M059J (cell line): Measurements from ENCODE around the gene NUP85. TPM values are rescaled to one million over a fixed set of nuclear protein-coding genes. Genes with fewer than 3 reads are reported as not detected.
"Not testable (repeated sequence)": the region's sequence is repeated elsewhere in the genome, so short reads cannot be mapped to it uniquely, and the experiment has no call there.

Source experiments
- DNase-seq: peaks from one replicate; pipeline ENCODE4 v3.0.0-alpha.2; 2012; ENCODE audit warnings: low read depth
- total RNA-seq: library from RNA; depleted of rRNA; stranded (reverse); fragments of >200 nt; shearing (Covaris generic); gene quantifications from 2 replicates; pipeline ENCODE4 v1.2.3, GENCODE V29; 2014; rRNA removed

Gene NUP85, protein sequence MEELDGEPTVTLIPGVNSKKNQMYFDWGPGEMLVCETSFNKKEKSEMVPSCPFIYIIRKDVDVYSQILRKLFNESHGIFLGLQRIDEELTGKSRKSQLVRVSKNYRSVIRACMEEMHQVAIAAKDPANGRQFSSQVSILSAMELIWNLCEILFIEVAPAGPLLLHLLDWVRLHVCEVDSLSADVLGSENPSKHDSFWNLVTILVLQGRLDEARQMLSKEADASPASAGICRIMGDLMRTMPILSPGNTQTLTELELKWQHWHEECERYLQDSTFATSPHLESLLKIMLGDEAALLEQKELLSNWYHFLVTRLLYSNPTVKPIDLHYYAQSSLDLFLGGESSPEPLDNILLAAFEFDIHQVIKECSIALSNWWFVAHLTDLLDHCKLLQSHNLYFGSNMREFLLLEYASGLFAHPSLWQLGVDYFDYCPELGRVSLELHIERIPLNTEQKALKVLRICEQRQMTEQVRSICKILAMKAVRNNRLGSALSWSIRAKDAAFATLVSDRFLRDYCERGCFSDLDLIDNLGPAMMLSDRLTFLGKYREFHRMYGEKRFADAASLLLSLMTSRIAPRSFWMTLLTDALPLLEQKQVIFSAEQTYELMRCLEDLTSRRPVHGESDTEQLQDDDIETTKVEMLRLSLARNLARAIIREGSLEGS
- total RNA-seq, result 42.4 and 45.4 TPM in 2 replicates

GRCh38 chr17:75205037-75205792 lies at the start of gene NUP85:
Gene NUP85, plus strand, starts transcription at chr17:75205679. Its CDS starts 83 bp downstream, at chr17:75205762.
- peak; percentile 86 for DNase-seq

GRCh38 chr17:75158480-75158879 lies 47.0 kb upstream of the NUP85 start:
- DNase-seq, result peak; percentile 43

DNA sequence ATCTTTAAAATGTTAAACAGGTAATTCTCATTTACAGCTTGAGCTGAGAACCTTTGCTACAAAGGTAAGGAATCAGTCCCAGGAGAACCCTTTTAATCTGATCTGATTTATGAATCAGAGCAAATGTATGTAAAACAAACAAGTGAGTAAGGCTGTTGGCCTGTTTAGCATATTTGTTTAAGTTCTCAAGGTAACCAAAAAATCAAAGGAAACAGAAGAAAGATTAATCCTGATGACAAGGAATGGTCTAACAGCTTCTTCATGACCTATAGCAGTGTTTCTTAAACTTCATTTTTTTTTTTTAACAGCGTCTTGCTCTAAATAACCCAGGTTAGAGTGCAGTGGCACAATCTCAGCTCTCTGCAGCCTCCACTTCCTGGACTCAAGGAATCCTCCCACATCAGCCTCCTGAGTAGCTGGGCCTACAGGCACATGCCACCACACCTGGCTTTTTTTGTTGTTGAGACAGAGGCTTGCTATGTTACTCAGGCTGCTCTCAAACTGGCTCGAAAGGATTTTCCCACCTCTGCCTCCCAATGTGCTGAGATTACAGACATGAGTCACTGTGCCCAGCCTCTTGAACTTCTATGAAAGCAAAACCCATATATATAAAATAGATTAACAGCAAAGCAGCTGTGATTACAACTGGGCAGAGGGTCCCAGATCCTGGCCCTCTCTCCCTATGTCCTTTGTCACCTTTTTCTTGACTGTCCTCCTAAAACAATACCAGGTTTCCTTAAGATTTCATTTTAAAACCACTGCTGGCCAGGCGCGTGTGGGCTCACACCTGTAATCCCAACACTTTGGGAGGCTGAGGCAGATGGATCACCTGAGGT lies 46.1 kb upstream of the NUP85 start:
- peak; percentile 73 for DNase-seq

- no peak for DNase-seq
These were observed 45.3 kb upstream of the NUP85 start for GRCh38 chr17:75160211-75160610.

GRCh38 chr17:75163074-75163473 lies 42.4 kb upstream of the NUP85 start:
- DNase-seq, result no peak

DNA sequence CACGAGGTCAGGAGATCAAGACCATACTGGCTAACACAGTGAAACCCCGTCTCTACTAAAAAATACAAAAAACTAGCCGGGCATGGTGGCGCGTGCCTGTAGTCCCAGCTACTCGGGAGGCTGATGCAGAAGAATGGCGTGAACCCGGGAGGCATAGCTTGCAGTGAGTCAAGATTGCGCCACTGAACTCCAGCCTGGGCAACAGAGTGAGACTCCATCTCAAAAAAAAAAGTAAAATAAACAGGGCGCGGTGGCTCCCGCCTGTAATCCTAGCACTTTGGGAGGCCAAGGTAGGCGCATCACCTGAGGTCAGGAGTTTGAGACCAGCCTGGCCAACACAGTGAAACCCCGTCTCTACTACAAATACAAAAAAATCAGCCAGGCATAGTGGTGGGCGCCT lies 40.9 kb upstream of the NUP85 start:
- DNase-seq, result not testable (repeated sequence)

DNA sequence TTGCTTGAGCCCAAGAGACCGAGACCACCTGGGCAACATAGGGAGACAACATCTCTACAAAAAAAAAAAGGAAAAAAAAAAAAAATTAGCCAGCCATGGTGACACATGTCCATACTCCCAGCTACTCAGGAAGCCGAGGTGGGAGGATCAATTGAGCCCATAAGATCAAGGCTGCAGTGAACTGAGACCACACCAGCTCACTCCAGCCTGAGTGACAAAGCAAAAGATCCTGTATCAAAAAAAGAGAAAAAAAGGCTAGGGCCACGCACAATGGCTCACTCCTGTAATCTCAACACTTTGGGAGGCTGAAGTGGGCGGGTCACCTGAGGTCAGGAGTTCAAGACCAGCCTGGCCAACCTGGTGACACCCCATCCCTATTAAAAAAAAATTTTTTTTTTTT lies 36.5 kb upstream of the NUP85 start:
- no peak for DNase-seq

- DNase-seq, result no peak
These were observed 32.0 kb upstream of the NUP85 start for GRCh38 chr17:75173526-75173925.

GRCh38 chr17:75174996-75175395 lies 30.5 kb upstream of the NUP85 start:
- no peak for DNase-seq

GRCh38 chr17:75176625-75177024 lies 28.9 kb upstream of the NUP85 start:
- no peak for DNase-seq

DNA sequence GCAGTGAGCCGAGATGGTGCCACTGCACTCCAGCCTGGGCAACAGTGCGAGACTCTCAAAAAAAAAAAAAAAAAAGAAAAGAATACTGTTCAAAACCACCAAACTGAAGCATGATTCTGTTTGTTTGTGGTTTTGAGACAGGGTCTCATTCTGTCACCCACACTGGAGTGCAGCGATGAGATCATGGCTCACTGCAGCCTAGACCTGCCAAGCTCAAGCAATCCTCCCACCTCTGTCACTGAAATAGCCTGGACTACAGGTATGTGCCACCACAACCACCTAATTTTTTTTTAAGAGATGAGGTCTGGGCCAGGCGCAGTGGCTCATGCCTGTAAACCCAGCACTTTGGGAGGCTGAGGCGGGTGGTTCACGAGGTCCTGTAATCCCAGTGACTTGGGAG lies 27.0 kb upstream of the NUP85 start:
- no peak for DNase-seq

DNA sequence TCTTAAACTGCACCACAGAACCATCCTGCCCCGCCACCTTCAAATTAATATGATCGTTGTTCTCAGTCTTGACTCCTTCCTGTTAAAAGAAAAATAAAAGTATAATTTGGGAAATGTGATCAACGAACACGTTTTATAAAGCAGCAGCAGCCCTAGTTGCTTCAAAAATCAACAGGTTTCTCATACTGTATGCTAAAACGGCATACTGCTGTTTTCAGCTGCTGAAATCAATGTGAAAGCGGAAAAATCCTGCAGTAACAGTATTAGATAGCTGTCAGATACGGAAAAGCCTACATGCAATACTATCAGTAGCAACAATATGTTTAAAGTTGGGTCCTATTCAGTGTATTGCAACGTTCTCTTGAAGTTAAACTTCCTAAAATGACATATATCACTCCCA lies 24.4 kb upstream of the NUP85 start:
- DNase-seq, result no peak

- DNase-seq, result peak; percentile 42
These were observed 23.7 kb upstream of the NUP85 start for GRCh38 chr17:75181608-75182318.

DNA sequence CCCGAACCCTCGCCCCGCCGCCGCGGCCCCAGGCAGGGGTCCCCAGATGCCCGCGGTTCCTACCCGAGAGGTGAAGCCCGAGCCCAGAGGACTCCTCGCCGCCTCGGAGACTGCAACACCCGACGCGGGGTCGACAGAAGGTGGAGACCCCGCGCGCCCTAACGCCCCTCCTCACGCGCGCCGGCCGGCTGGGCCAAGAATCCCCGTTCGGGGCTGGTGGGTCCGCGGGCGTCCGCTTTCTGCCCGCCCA lies 23.2 kb upstream of the NUP85 start:
- DNase-seq, result no peak

DNA sequence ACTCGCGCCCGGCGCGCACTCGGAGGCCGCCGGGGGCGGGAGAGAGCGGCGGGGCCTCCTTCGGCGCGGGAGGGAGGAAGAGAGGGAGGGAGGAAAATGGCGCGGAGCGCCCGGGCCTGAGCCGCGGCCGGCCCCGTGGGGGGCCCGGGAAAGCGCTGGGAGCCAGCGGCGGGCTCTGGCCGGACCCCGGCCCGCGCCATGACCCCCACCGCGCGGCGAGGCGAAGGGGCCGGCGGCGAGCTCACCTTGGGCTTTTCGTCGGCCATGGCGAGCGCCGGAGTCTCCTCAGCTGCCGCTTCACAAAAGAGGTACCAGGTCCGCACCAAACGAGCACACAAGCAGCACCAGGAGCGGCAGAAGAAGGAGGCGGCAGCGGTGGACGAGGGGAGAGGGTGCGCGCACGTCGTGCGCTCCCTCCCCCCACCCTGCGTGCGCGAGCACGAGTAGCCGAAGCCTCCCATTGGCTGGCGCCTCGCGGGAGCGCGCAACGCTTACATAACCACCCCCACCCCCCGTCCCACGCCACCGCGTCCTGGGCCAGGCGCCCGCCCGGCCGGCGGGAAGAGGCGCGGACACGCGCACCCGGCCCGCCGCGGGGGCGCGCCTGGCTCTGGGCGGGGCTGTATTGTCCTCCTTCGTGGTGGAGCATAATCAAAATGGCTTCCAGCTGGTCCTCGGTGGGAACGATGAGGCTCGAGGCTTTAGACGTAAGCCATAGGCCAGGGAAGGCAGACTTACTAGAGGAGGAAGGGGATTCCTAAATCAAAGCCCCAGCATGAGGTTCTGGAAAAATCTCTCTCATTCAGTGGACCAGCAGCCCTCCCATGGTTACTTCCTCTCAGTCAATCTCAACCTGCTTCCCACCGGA lies 22.7 kb upstream of the NUP85 start, which contains the start of gene SUMO2:
Gene SUMO2 (minus strand): TSS at position 391 of the 868 bp plus-strand sequence. CDS start 125 bp downstream, at position 266.
- peak; percentile 84 for DNase-seq

- DNase-seq, result no peak
These were observed 21.2 kb upstream of the NUP85 start for GRCh38 chr17:75183999-75184884.

- no peak for DNase-seq
These were observed 16.9 kb upstream of the NUP85 start for GRCh38 chr17:75188614-75189013.

GRCh38 chr17:75191584-75191983 lies 13.9 kb upstream of the NUP85 start:
- no peak for DNase-seq

GRCh38 chr17:75194879-75195278 lies 10.6 kb upstream of the NUP85 start:
- DNase-seq, result peak; percentile 22
